ENCODE results near the gene TMEM190.

DNA sequence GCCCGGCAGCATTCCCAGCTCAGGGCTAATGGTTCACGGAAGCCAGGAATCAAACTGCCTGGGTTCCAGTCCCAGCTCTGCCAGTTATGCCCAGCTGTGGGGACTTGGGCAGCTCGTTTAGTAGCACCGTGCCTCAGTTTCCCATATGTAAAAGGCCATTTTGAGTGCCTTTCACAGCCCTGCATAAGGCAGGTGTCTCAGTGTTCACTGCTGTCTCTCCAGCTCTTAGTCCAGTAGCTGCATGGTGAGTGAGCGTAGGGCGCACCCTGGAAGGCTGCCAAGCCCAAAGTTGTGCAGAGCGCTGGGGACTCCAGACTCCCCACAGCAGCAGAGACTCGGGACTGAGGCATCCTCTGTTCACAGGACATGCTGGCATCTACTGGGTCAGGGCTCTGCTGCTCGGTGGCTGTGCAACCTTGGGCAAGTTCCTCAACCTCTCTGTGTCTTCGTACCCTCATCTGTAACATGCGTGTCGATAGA, 14.6 kb downstream of the TMEM190 start:
- TF ChIP-seq, protein P1, sequence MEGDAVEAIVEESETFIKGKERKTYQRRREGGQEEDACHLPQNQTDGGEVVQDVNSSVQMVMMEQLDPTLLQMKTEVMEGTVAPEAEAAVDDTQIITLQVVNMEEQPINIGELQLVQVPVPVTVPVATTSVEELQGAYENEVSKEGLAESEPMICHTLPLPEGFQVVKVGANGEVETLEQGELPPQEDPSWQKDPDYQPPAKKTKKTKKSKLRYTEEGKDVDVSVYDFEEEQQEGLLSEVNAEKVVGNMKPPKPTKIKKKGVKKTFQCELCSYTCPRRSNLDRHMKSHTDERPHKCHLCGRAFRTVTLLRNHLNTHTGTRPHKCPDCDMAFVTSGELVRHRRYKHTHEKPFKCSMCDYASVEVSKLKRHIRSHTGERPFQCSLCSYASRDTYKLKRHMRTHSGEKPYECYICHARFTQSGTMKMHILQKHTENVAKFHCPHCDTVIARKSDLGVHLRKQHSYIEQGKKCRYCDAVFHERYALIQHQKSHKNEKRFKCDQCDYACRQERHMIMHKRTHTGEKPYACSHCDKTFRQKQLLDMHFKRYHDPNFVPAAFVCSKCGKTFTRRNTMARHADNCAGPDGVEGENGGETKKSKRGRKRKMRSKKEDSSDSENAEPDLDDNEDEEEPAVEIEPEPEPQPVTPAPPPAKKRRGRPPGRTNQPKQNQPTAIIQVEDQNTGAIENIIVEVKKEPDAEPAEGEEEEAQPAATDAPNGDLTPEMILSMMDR (IDR thresholded peaks at IDR 0.05), result no peak
- TF ChIP-seq POLR2A (IDR thresholded peaks at IDR 0.05), result no peak

Measured in heart left ventricle (tissue), 13 donors.